ENCODE measurements around the gene KLHL7.

Gene KLHL7

GRCh38 chr7:23204241-23204640 lies 98.7 kb downstream of the KLHL7 start:
- Mint-ChIP-seq H3K4me3 (no peak overlapping the region), H3K4me1 (ENCODE audit: low read depth in 2 of 2) (no peaks in the 10 kb centered on the region), H3K27ac (no peak overlapping the region), H3K9me3 (no peaks in the 10 kb centered on the region), H3K36me3 (ENCODE audit: insufficient read depth) (peaks cover 27% of the 10 kb centered on the region), H3K27me3 (peaks cover 0 to 6% of the 10 kb centered on the region in 2 donors)
- ATAC-seq (replicated peaks) (no peak), DNase-seq (no peak)

- Mint-ChIP-seq H3K4me1 (ENCODE audit: low read depth in 2 of 2) (no peaks in the 10 kb centered on the region), H3K27me3 (peaks cover 6 to 9% of the 10 kb centered on the region in 2 donors), H3K9me3 (no peaks in the 10 kb centered on the region), H3K4me3 (no peak overlapping the region), H3K27ac (no peak overlapping the region), H3K36me3 (ENCODE audit: insufficient read depth) (peaks cover 15% of the 10 kb centered on the region)
- DNase-seq (no peak), ATAC-seq (replicated peaks) (no peak)
Measured at GRCh38 chr7:23205577-23205908, 100.0 kb downstream of the KLHL7 start.

- no peaks in the 10 kb centered on the region for H3K4me1 Mint-ChIP-seq (ENCODE audit: low read depth in 2 of 2)
- H3K9me3 Mint-ChIP-seq: no peaks in the 10 kb centered on the region
- peaks cover 9% of the 10 kb centered on the region for H3K36me3 Mint-ChIP-seq (ENCODE audit: insufficient read depth)
- DNase-seq (no peak), ATAC-seq (replicated peaks) (peak; percentile 43)
- H3K4me3 Mint-ChIP-seq: peak overlapping the region in 1 of 2 donors; percentile 34
- H3K27ac Mint-ChIP-seq: no peak overlapping the region
- peaks cover 11 to 15% of the 10 kb centered on the region in 2 donors for H3K27me3 Mint-ChIP-seq
Measured at GRCh38 chr7:23205909-23206767, 100.6 kb downstream of the KLHL7 start.

DNA sequence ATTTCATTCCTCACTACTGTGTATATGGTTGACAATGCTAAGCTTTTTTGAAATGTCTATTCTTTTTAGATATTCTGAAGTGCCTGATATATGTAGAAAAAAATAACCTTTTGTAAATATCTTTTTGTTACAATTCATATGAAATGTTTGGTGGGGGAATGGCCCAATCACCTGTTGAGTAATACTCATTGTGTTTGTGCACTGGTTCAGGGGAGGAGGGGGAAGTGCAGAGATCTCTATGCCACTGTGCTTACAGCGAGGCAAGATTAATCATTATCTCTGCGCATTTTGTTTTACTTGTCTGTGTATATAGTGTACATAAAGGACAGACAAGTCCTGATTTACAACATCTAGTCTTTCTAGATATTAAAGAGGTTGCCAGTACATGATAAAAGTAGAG lies 101.4 kb downstream of the KLHL7 start:
- ATAC-seq (replicated peaks): no peak
- no peak overlapping the region for H3K27ac Mint-ChIP-seq
- H3K36me3 Mint-ChIP-seq (ENCODE audit: insufficient read depth): peaks cover 3% of the 10 kb centered on the region
- H3K4me3 Mint-ChIP-seq: no peak overlapping the region
- DNase-seq: no peak
- H3K9me3 Mint-ChIP-seq: no peaks in the 10 kb centered on the region
- H3K27me3 Mint-ChIP-seq: peaks cover 14 to 20% of the 10 kb centered on the region in 2 donors
- no peaks in the 10 kb centered on the region for H3K4me1 Mint-ChIP-seq (ENCODE audit: low read depth in 2 of 2)

- no peak for ATAC-seq (replicated peaks)
Measured at GRCh38 chr7:23207884-23208283, 102.3 kb downstream of the KLHL7 start.

DNA sequence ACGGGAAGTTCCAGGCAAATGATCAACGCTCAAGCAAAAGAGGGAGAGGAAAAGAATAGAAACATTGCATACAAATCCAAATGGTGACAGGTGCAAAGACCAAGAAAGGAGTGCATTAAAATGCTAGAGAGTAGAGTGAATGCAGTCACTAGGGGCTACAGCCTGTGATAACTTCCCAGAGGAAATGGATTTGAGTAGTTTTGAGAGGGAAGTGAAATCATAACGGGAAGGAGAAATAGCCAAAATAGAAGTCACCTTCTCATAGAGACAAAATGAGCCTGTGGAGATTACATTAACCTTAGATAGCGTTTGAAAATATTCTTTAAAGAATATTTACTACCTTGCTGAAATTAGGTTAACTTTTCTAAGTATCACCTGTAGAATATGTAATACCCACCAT lies 102.7 kb downstream of the KLHL7 start:
- no peak overlapping the region for H3K4me3 Mint-ChIP-seq
- H3K27ac Mint-ChIP-seq: no peak overlapping the region
- no peaks in the 10 kb centered on the region for H3K9me3 Mint-ChIP-seq
- H3K36me3 Mint-ChIP-seq (ENCODE audit: insufficient read depth): no peaks in the 10 kb centered on the region
- DNase-seq (no peak), ATAC-seq (replicated peaks) (no peak)
- peaks cover 14 to 20% of the 10 kb centered on the region in 2 donors for H3K27me3 Mint-ChIP-seq
- no peaks in the 10 kb centered on the region for H3K4me1 Mint-ChIP-seq (ENCODE audit: low read depth in 2 of 2)

More at GRCh38 chr7:23207884-23208283, 102.3 kb downstream of the KLHL7 start:
- Mint-ChIP-seq H3K27me3 (peaks cover 14 to 20% of the 10 kb centered on the region in 2 donors), H3K27ac (no peak overlapping the region), H3K4me1 (ENCODE audit: low read depth in 2 of 2) (no peaks in the 10 kb centered on the region), H3K4me3 (no peak overlapping the region), H3K36me3 (ENCODE audit: insufficient read depth) (no peaks in the 10 kb centered on the region), H3K9me3 (no peaks in the 10 kb centered on the region)
- DNase-seq: no peak

DNA sequence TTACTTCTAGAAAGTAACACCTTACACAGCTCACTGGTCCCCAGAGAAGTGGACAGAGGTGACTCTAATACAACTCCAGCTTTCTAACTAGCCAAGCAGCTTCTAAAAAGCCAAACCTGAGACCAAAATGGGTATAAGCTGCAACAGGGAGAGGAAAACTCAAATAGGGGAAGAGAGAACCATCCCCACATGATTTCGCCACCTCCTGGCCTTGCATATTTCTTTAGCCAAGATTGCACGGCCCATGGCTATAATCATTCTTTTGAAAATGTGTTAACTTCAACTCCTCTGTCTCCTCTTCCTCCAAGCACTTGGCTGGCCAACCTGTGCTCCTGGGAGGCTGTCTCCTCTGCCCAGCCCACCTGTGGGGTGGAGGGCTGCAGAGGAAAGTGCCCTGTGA lies 104.9 kb downstream of the KLHL7 start:
- no peak for ATAC-seq (replicated peaks)
- Mint-ChIP-seq H3K4me3 (no peak overlapping the region), H3K36me3 (ENCODE audit: insufficient read depth) (no peaks in the 10 kb centered on the region), H3K27ac (no peak overlapping the region), H3K27me3 (peaks cover 23 to 37% of the 10 kb centered on the region in 2 donors), H3K9me3 (no peaks in the 10 kb centered on the region), H3K4me1 (ENCODE audit: low read depth in 2 of 2) (no peaks in the 10 kb centered on the region)
- DNase-seq: no peak

GRCh38 chr7:23211589-23211988 lies 106.0 kb downstream of the KLHL7 start:
- Mint-ChIP-seq H3K9me3 (no peaks in the 10 kb centered on the region), H3K27ac (no peak overlapping the region), H3K27me3 (peaks cover 23 to 37% of the 10 kb centered on the region in 2 donors), H3K4me3 (no peak overlapping the region), H3K36me3 (ENCODE audit: insufficient read depth) (no peaks in the 10 kb centered on the region), H3K4me1 (ENCODE audit: low read depth in 2 of 2) (no peaks in the 10 kb centered on the region)
- ATAC-seq (replicated peaks) (no peak), DNase-seq (no peak)

DNA sequence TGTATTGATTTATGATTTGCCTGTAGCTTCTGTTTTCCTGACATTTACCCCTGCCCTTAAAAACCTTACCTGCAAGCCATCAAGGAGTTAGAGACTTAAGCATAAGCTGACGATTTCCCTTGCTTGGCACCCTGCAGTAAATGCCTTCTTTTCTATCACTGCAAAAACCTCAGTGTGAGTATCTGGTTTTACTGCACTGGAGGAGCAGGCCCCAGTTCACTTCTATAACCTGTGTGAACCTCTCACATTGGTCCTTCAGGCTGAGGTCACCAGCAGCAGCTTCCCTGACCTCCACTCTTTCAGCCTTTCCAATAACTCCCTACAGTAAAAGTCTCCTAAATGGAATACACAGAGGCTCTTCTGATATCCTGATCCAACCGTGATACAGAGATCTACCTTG lies 106.8 kb downstream of the KLHL7 start:
- no peaks in the 10 kb centered on the region for H3K9me3 Mint-ChIP-seq
- DNase-seq (no peak), ATAC-seq (replicated peaks) (no peak)
- no peak overlapping the region for H3K27ac Mint-ChIP-seq
- no peaks in the 10 kb centered on the region for H3K36me3 Mint-ChIP-seq (ENCODE audit: insufficient read depth)
- H3K27me3 Mint-ChIP-seq: peaks cover 23 to 37% of the 10 kb centered on the region in 2 donors
- no peaks in the 10 kb centered on the region for H3K4me1 Mint-ChIP-seq (ENCODE audit: low read depth in 2 of 2)
- H3K4me3 Mint-ChIP-seq: no peak overlapping the region

DNA sequence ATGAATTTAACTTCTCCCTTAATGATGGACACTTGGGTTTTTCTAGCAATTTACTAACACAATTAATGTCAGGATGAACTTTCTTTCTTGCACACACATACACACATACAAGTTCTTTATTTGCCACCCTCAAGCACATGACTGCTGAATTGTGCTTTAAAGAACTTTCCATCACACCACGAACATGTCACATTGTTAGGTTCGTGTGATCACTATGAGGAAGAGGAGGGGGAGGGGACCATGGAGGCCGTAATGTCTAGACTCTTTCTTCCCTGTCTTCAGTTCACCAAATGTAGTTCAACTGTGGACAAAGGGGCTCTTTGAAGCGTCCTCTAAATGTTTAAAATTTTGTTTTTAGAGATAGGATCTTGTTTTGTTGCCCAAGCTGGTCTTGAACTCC lies 107.3 kb downstream of the KLHL7 start:
- ATAC-seq (replicated peaks): no peak
- H3K4me1 Mint-ChIP-seq (ENCODE audit: low read depth in 2 of 2): no peaks in the 10 kb centered on the region
- DNase-seq: no peak
- H3K36me3 Mint-ChIP-seq (ENCODE audit: insufficient read depth): no peaks in the 10 kb centered on the region
- H3K27me3 Mint-ChIP-seq: peaks cover 23 to 37% of the 10 kb centered on the region in 2 donors
- no peak overlapping the region for H3K27ac Mint-ChIP-seq
- no peak overlapping the region for H3K4me3 Mint-ChIP-seq
- H3K9me3 Mint-ChIP-seq: no peaks in the 10 kb centered on the region

DNA sequence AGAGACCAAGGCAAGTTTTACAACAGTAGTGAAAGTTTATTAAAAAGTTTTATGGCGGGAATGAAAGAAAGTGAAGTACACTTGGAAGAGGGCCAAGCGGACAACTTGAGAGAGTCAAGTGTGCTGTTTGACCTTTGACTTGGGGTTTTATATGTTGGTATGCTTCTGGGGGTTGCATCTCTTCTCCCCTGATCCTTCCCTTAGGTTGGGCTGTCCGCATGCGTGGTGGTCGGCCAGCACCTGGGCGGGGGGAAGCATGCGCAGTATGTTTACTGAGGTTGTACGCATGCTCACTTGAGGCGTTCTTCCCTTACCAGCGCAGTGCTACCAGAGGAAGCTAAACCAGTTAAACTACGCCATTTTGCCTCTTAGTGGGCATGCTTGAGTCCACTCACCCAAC lies 108.2 kb downstream of the KLHL7 start:
- no peaks in the 10 kb centered on the region for H3K4me1 Mint-ChIP-seq (ENCODE audit: low read depth in 2 of 2)
- ATAC-seq (replicated peaks) (no peak), DNase-seq (no peak)
- H3K4me3 Mint-ChIP-seq: no peak overlapping the region
- H3K27me3 Mint-ChIP-seq: peaks cover 23 to 45% of the 10 kb centered on the region in 2 donors
- no peaks in the 10 kb centered on the region for H3K36me3 Mint-ChIP-seq (ENCODE audit: insufficient read depth)
- H3K27ac Mint-ChIP-seq: no peak overlapping the region
- H3K9me3 Mint-ChIP-seq: no peaks in the 10 kb centered on the region

GRCh38 chr7:23214423-23214822 lies 108.8 kb downstream of the KLHL7 start:
- no peaks in the 10 kb centered on the region for H3K36me3 Mint-ChIP-seq (ENCODE audit: insufficient read depth)
- DNase-seq: no peak
- ATAC-seq (replicated peaks): no peak
- no peaks in the 10 kb centered on the region for H3K9me3 Mint-ChIP-seq
- H3K27me3 Mint-ChIP-seq: peaks cover 26 to 49% of the 10 kb centered on the region in 2 donors
- no peak overlapping the region for H3K4me3 Mint-ChIP-seq
- no peak overlapping the region for H3K27ac Mint-ChIP-seq
- H3K4me1 Mint-ChIP-seq (ENCODE audit: low read depth in 2 of 2): no peaks in the 10 kb centered on the region

- Mint-ChIP-seq H3K4me1 (ENCODE audit: low read depth in 2 of 2) (no peaks in the 10 kb centered on the region), H3K9me3 (no peaks in the 10 kb centered on the region), H3K27me3 (peaks cover 26 to 46% of the 10 kb centered on the region in 2 donors), H3K27ac (no peak overlapping the region), H3K36me3 (ENCODE audit: insufficient read depth) (no peaks in the 10 kb centered on the region), H3K4me3 (no peak overlapping the region)
- no peak for ATAC-seq (replicated peaks)
- DNase-seq: no peak
Measured at GRCh38 chr7:23214938-23215337, 109.4 kb downstream of the KLHL7 start.

- Mint-ChIP-seq H3K4me1 (ENCODE audit: low read depth in 2 of 2) (no peaks in the 10 kb centered on the region), H3K4me3 (no peak overlapping the region), H3K9me3 (no peaks in the 10 kb centered on the region), H3K27me3 (peaks cover 22 to 35% of the 10 kb centered on the region in 2 donors), H3K36me3 (ENCODE audit: insufficient read depth) (no peaks in the 10 kb centered on the region), H3K27ac (no peak overlapping the region)
- ATAC-seq (replicated peaks) (no peak), DNase-seq (no peak)
Measured at GRCh38 chr7:23216021-23216420, 110.4 kb downstream of the KLHL7 start.

All from effector memory CD8-positive, alpha-beta T cell (primary cell).